Measurements from ENCODE around the gene EPHB6. TPM values are rescaled to one million over a fixed set of nuclear protein-coding genes. Genes with fewer than 3 reads are reported as not detected.

EPHB6 gene
- total RNA-seq, 1 donor from 2014 or later, result 15.7 TPM

DNA sequence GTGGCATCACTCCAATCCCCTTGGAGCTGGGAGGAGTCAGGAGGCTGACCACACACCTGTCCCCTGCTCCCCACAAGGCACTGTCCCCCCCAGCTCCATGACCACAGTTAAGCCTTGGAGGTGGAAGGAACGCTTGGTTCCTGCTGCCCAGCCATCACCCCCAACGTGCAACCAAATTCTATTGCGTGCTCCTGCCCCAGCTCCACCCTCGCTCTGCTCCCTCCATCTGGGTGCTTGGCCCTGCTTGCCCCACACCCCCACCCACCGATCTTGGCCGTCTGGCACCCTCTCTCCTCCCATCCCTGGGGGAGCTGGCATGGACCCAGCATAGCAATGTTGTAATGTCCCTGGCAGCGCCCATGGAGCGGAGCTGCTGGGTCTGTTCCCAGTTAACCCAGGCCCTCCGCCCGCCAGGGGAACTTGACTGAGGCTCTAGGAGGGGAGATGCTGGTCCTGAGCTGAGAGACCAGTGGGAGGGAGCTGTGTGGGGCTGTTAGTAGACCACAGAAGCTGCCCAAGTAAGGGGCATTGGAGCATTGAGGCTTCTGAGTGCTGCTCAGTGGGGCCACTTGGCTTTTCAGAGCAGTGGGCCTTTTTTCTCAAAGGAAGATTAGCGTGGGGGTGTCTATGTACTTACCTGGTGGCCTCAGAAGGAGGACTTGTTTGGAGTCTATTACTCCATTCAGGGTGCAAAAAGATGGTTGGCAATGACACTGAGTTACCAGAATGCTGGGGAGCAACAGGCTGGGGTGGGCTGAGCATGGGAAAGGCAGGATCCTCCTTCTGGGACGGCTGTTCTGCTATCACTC is 1.1 kb downstream of the EPHB6 start:
- peaks cover 11% of the 10 kb centered on the region for H3K4me1 Mint-ChIP-seq (ENCODE audit: low read depth, unreplicated experiment)
- Histone ChIP-seq H3K4me1 (ENCODE audit: insufficient read depth, low read length) (peaks cover 8% of the 10 kb centered on the region), H3K4me2 (ENCODE audit: low read length) (peak overlapping the region; percentile 99), H3K9ac (ENCODE audit: low read length) (peak overlapping the region; percentile 80), H3K9me3 (ENCODE audit: insufficient read depth, low read depth, low read length) (no peaks in the 10 kb centered on the region), H3K4me3 (ENCODE audit: insufficient read depth, low read depth, low read length) (peak overlapping the region; percentile 83), H3K79me2 (ENCODE audit: insufficient read depth, low read length) (no peaks in the 10 kb centered on the region), H3K27ac (ENCODE audit: low read depth, low read length) (no peak overlapping the region), H3K27me3 (ENCODE audit: insufficient read depth, low read length) (peaks cover 4% of the 10 kb centered on the region), H3K36me3 (ENCODE audit: insufficient read depth, low read length) (no peaks in the 10 kb centered on the region), H4K20me1 (ENCODE audit: insufficient read depth, low read length) (no peaks in the 10 kb centered on the region), H2AFZ (ENCODE audit: low read depth, low read length) (peak overlapping the region; percentile 90)
- H3K27ac Mint-ChIP-seq (ENCODE audit: unreplicated experiment), result no peak overlapping the region
- FAIRE-seq (no peak), DNase-seq (ENCODE audit: low read depth) (no peak)
- peak overlapping the region; percentile 88 for H3K4me3 Mint-ChIP-seq (ENCODE audit: unreplicated experiment)
- TF ChIP-seq EZH2 (IDR thresholded peaks at IDR 0.05; ENCODE audit: insufficient read depth, low read length), result no peak
- TF ChIP-seq, protein P1, sequence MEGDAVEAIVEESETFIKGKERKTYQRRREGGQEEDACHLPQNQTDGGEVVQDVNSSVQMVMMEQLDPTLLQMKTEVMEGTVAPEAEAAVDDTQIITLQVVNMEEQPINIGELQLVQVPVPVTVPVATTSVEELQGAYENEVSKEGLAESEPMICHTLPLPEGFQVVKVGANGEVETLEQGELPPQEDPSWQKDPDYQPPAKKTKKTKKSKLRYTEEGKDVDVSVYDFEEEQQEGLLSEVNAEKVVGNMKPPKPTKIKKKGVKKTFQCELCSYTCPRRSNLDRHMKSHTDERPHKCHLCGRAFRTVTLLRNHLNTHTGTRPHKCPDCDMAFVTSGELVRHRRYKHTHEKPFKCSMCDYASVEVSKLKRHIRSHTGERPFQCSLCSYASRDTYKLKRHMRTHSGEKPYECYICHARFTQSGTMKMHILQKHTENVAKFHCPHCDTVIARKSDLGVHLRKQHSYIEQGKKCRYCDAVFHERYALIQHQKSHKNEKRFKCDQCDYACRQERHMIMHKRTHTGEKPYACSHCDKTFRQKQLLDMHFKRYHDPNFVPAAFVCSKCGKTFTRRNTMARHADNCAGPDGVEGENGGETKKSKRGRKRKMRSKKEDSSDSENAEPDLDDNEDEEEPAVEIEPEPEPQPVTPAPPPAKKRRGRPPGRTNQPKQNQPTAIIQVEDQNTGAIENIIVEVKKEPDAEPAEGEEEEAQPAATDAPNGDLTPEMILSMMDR (IDR thresholded peaks at IDR 0.05; ENCODE audit: insufficient read depth, low read depth, low read length), result no peak
- no peaks in the 10 kb centered on the region for H3K36me3 Mint-ChIP-seq (ENCODE audit: low read depth, unreplicated experiment)
- no peaks in the 10 kb centered on the region for H3K9me3 Mint-ChIP-seq (ENCODE audit: unreplicated experiment)
- H3K27me3 Mint-ChIP-seq (ENCODE audit: low read depth, unreplicated experiment), result no peaks in the 10 kb centered on the region

DNA sequence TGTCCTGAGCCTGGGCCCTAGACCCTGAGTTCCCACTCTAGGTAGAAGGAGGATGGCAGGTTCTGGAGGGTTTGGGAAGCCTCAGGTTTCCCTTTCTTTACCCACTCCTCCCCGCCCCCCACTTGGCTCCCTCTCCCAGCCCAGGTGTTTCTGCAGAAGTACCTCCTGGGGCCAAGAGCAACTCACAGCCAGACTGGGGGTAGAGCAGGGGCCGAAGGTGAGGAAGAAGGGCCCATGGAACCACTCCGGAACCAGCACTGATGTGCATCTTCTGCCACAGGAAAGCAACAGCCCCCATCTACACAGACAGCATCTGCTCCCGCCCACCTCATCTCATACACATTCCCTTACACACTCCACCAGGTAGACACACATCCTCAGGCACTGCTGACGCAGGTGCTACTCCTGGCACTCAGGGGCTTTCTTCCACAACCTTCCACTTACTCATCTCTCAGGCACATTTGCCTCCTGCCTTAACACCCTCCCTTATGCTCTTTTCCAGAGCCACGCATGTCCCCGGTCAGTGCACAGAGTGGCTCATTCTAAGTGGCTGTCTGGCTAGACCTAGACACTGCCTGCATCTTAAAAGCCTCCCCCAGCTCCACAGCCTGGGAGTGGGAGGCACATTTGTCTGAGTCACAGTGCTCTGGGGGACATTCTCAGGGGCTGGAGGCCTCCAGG is 1.8 kb downstream of the EPHB6 start:
- H3K9me3 ChIP-seq (ENCODE audit: insufficient read depth, low read depth, low read length), result no peaks in the 10 kb centered on the region
- H3K4me3 Mint-ChIP-seq (ENCODE audit: unreplicated experiment), result no peak overlapping the region
- FAIRE-seq, result no peak
- peak overlapping the region; percentile 8 for H3K27ac Mint-ChIP-seq (ENCODE audit: unreplicated experiment)
- no peaks in the 10 kb centered on the region for H3K79me2 ChIP-seq (ENCODE audit: insufficient read depth, low read length)
- no peak overlapping the region for H2AFZ ChIP-seq (ENCODE audit: low read depth, low read length)
- H3K27me3 Mint-ChIP-seq (ENCODE audit: low read depth, unreplicated experiment), result no peaks in the 10 kb centered on the region
- H3K36me3 Mint-ChIP-seq (ENCODE audit: low read depth, unreplicated experiment), result no peaks in the 10 kb centered on the region
- TF ChIP-seq, protein P1 (IDR thresholded peaks at IDR 0.05; ENCODE audit: insufficient read depth, low read depth, low read length), result no peak
- TF ChIP-seq EZH2 (IDR thresholded peaks at IDR 0.05; ENCODE audit: insufficient read depth, low read length), result no peak
- no peak overlapping the region for H3K4me3 ChIP-seq (ENCODE audit: insufficient read depth, low read depth, low read length)
- H3K4me1 Mint-ChIP-seq (ENCODE audit: low read depth, unreplicated experiment), result peaks cover 11% of the 10 kb centered on the region
- H3K9me3 Mint-ChIP-seq (ENCODE audit: unreplicated experiment), result no peaks in the 10 kb centered on the region
- H3K4me1 ChIP-seq (ENCODE audit: insufficient read depth, low read length), result peaks cover 8% of the 10 kb centered on the region
- H3K36me3 ChIP-seq (ENCODE audit: insufficient read depth, low read length), result no peaks in the 10 kb centered on the region
- DNase-seq (ENCODE audit: low read depth), result no peak
- H3K27ac ChIP-seq (ENCODE audit: low read depth, low read length), result no peak overlapping the region
- H4K20me1 ChIP-seq (ENCODE audit: insufficient read depth, low read length), result no peaks in the 10 kb centered on the region
- no peaks in the 10 kb centered on the region for H3K27me3 ChIP-seq (ENCODE audit: insufficient read depth, low read length)
- H3K9ac ChIP-seq (ENCODE audit: low read length), result no peak overlapping the region
- peak overlapping the region; percentile 99 for H3K4me2 ChIP-seq (ENCODE audit: low read length)
